Measurements from ENCODE around the gene IGFBP4.

Gene IGFBP4

GRCh38 chr17:40482722-40483121, 39.5 kb downstream of the IGFBP4 start:
- TF ChIP-seq CTCF (IDR thresholded peaks at IDR 0.05; ENCODE audit: low read depth, low read length) = no peak
- no peak overlapping the region for H3K4me3 ChIP-seq (ENCODE audit: low read depth, low read length)

GRCh38 chr17:40483679-40484078, 40.4 kb downstream of the IGFBP4 start:
- TF ChIP-seq CTCF (IDR thresholded peaks at IDR 0.05; ENCODE audit: low read depth, low read length) = no peak

GRCh38 chr17:40484285-40484972, 41.2 kb downstream of the IGFBP4 start:
- TF ChIP-seq CTCF (IDR thresholded peaks at IDR 0.05; ENCODE audit: low read depth, low read length) = no peak
- H3K4me3 ChIP-seq (ENCODE audit: low read depth, low read length) = no peak overlapping the region

More at GRCh38 chr17:40483679-40484078, 40.4 kb downstream of the IGFBP4 start:
- no peak overlapping the region for H3K4me3 ChIP-seq (ENCODE audit: low read depth, low read length)

- H3K4me3 ChIP-seq (ENCODE audit: low read depth, low read length) = no peak overlapping the region
- no peak for TF ChIP-seq CTCF (IDR thresholded peaks at IDR 0.05; ENCODE audit: low read depth, low read length)
Measured at GRCh38 chr17:40484973-40485530, 41.8 kb downstream of the IGFBP4 start.

GRCh38 chr17:40485851-40486521, 42.7 kb downstream of the IGFBP4 start:
- H3K4me3 ChIP-seq (ENCODE audit: low read depth, low read length) = peak overlapping the region; percentile 29
- TF ChIP-seq CTCF (IDR thresholded peaks at IDR 0.05; ENCODE audit: low read depth, low read length) = no peak

GRCh38 chr17:40486522-40487370, 43.5 kb downstream of the IGFBP4 start:
- H3K4me3 ChIP-seq (ENCODE audit: low read depth, low read length) = peak overlapping the region; percentile 29
- no peak for TF ChIP-seq CTCF (IDR thresholded peaks at IDR 0.05; ENCODE audit: low read depth, low read length)

Measured in WI38 (cell line).